Fibroblast of villous mesenchyme (primary cell): ENCODE results near the gene RXRB. TPM values are rescaled to one million over a fixed set of nuclear protein-coding genes. Genes with fewer than 3 reads are reported as not detected.
A peak's percentile ranks its signal among the peaks of the same experiment; 100 is the strongest.

Experiments
- DNase-seq: peaks from one replicate; pipeline ENCODE4 v3.0.0-alpha.2; 2010; ENCODE audit warnings: low read depth
- H3K4me3 ChIP-seq: 2 replicates; pipeline ENCODE4 v1.5.1; 2011; ENCODE audit warnings: low read depth, mild to moderate bottlenecking, low read length
- CTCF ChIP-seq: IDR thresholded peaks from 2 replicates; pipeline ENCODE4 v1.5.1; 2012; ENCODE audit warnings: low read depth, mild to moderate bottlenecking, low read length; ENCODE audit not compliant: insufficient read depth
- total RNA-seq: library from RNA; depleted of rRNA; stranded (reverse); fragments of >200 nt; gene quantifications from 2 replicates; pipeline ENCODE4 v1.2.3, GENCODE V29; 2012

RXRB gene
- total RNA-seq, 1 donor, result 22.5 TPM

GRCh38 chr6:33212857-33213165 lies 12.3 kb upstream of the RXRB start:
- peak; percentile 12 for DNase-seq
- TF ChIP-seq CTCF, result no peak
- peak overlapping the region; percentile 62 for H3K4me3 ChIP-seq

- peak; percentile 2 for TF ChIP-seq CTCF
- no peak for DNase-seq
- no peak overlapping the region for H3K4me3 ChIP-seq
Measured at GRCh38 chr6:33211666-33212422, 11.4 kb upstream of the RXRB start.

GRCh38 chr6:33211136-33211535 lies 10.7 kb upstream of the RXRB start:
- no peak for TF ChIP-seq CTCF
- no peak for DNase-seq
- no peak overlapping the region for H3K4me3 ChIP-seq

GRCh38 chr6:33209856-33210255 lies 9.4 kb upstream of the RXRB start:
- no peak for DNase-seq
- no peak for TF ChIP-seq CTCF
- no peak overlapping the region for H3K4me3 ChIP-seq

- peak; percentile 74 for DNase-seq
- TF ChIP-seq CTCF, result no peak
- H3K4me3 ChIP-seq, result peak within 1 kb of the TSS; percentile 83
Measured at GRCh38 chr6:33208091-33208967, 7.9 kb upstream of the RXRB start, which contains the start of gene RING1. Gene RING1, plus strand, starts transcription at chr6:33208500. Its CDS starts 323 bp downstream, at chr6:33208823.

- H3K4me3 ChIP-seq, result peak overlapping the region; percentile 83
- TF ChIP-seq CTCF, result no peak
- DNase-seq, result peak; percentile 62
Measured at GRCh38 chr6:33207552-33208090, 7.2 kb upstream of the RXRB start.
